Measurements from ENCODE around the gene CTNND2.

The CTNND2 gene

GRCh38 chr5:11482011-11482410 lies 422.2 kb downstream of the CTNND2 start (continued):
- TF ChIP-seq ZNF776 (tag by site-specific recombination; IDR thresholded peaks at IDR 0.05; ENCODE audit: borderline replicate concordance), result no peak
- TF ChIP-seq ZNF26 (tag by site-specific recombination; IDR thresholded peaks at IDR 0.05), result no peak
- TF ChIP-seq ZNF677 (tag by site-specific recombination; IDR thresholded peaks at IDR 0.05), result no peak
- no peak for TF ChIP-seq PATZ1 (tag by site-specific recombination; IDR thresholded peaks at IDR 0.05)
- TF ChIP-seq ZBTB17 (tag by site-specific recombination; IDR thresholded peaks at IDR 0.05), result no peak
- TF ChIP-seq ZNF146 (tag by site-specific recombination; IDR thresholded peaks at IDR 0.05), result no peak
- no peak for TF ChIP-seq ZNF580 (tag by site-specific recombination; IDR thresholded peaks at IDR 0.05)

DNA sequence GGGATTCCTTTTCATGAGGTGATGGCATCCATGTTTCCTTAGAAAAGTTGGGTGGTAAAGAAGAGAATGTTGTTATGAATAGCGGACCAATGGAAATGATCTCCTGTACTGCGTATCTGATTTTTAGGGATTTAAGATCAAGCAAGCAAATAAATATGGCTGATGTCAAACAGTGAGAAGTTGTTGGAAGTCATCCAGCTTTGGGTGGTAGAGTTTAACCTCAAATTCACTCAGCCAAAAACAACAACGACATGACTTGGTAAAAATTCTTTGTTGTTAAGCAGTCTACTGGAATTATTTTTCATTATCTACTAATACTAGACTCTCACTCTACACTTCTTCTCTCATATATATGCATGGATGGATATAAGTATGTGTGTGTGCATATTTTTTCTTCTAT lies 426.5 kb downstream of the CTNND2 start:
- ChIA-PET POLR2A (no interaction called here), CTCF (no interaction called here)
- Histone ChIP-seq H3K36me3 (ENCODE audit: control insufficient read depth in 2 of 2, insufficient read depth in 1 of 2, low read length in 2 of 2) (no peaks in the 10 kb centered on the region), H3K4me3 (ENCODE audit: low read depth, low read length) (no peak overlapping the region), H3K9me3 (ENCODE audit: control insufficient read depth, insufficient read depth, low read depth, low read length) (no peaks in the 10 kb centered on the region), H3K27ac (ENCODE audit: extremely low read depth, low read depth, low read length) (no peak overlapping the region), H3K4me1 (ENCODE audit: control insufficient read depth, insufficient read depth, low read length) (no peaks in the 10 kb centered on the region)
- no peak for TF ChIP-seq TCF7L2 (IDR thresholded peaks at IDR 0.05; ENCODE audit: borderline replicate concordance, low read depth, low read length)
- TF ChIP-seq PBX3 (CRISPR knock-in tag; IDR thresholded peaks at IDR 0.05), result no peak
- TF ChIP-seq ZNF768 (tag by site-specific recombination; IDR thresholded peaks at IDR 0.05), result no peak
- TF ChIP-seq ZNF792 (tag by site-specific recombination; IDR thresholded peaks at IDR 0.05), result no peak
- no peak for TF ChIP-seq PATZ1 (tag by site-specific recombination; IDR thresholded peaks at IDR 0.05)
- TF ChIP-seq ZNF843 (tag by site-specific recombination; IDR thresholded peaks at IDR 0.05), result no peak
- TF ChIP-seq ZNF530 (tag by site-specific recombination; IDR thresholded peaks at IDR 0.05; ENCODE audit: low read depth), result no peak
- TF ChIP-seq ZBTB6 (tag by site-specific recombination; IDR thresholded peaks at IDR 0.05), result no peak
- TF ChIP-seq ZNF48 (tag by site-specific recombination; IDR thresholded peaks at IDR 0.05), result no peak
- no peak for TF ChIP-seq BCL11B (tag by site-specific recombination; IDR thresholded peaks at IDR 0.05; ENCODE audit: low read depth)
- TF ChIP-seq OVOL3 (tag by site-specific recombination; IDR thresholded peaks at IDR 0.05), result no peak
- no peak for TF ChIP-seq ZNF302 (tag by site-specific recombination; IDR thresholded peaks at IDR 0.05; ENCODE audit: low read depth)
- no peak for TF ChIP-seq ZNF146 (tag by site-specific recombination; IDR thresholded peaks at IDR 0.05)
- no peak for TF ChIP-seq ZNF670 (tag by site-specific recombination; IDR thresholded peaks at IDR 0.05; ENCODE audit: low read depth)
